Glutamatergic neuron (in vitro differentiated cells): ENCODE results near the gene PHLPP1. TPM values are rescaled to one million over a fixed set of nuclear protein-coding genes. Genes with fewer than 3 reads are reported as not detected.

ENCODE experiments used
- DNase-seq: peaks from one replicate; pipeline ENCODE4 v3.0.0; 2022
- H3K27ac Mint-ChIP-seq: one replicate; pipeline ENCODE4 v1.8.0; 2020; ENCODE audit warnings: mild to moderate bottlenecking, mixed read lengths, inconsistent platforms; ENCODE audit not compliant: unreplicated experiment
- H3K27me3 Mint-ChIP-seq: one replicate; pipeline ENCODE4 v1.8.0; 2020; ENCODE audit warnings: mild to moderate bottlenecking, moderate library complexity, mixed read lengths, inconsistent platforms; ENCODE audit not compliant: unreplicated experiment
- H3K36me3 Mint-ChIP-seq: one replicate; pipeline ENCODE4 v1.8.0; 2020; ENCODE audit warnings: mild to moderate bottlenecking, mixed read lengths, inconsistent platforms; ENCODE audit not compliant: unreplicated experiment
- H3K4me1 Mint-ChIP-seq: one replicate; pipeline ENCODE4 v1.8.0; 2020; ENCODE audit warnings: mild to moderate bottlenecking, low read depth, mixed read lengths, inconsistent platforms; ENCODE audit not compliant: unreplicated experiment
- H3K4me3 Mint-ChIP-seq: one replicate; pipeline ENCODE4 v1.8.0; 2020; ENCODE audit warnings: mild to moderate bottlenecking, mixed read lengths, inconsistent platforms; ENCODE audit not compliant: unreplicated experiment
- H3K9me3 Mint-ChIP-seq: one replicate; pipeline ENCODE4 v1.8.0; 2020; ENCODE audit warnings: mild to moderate bottlenecking, moderate library complexity, mixed read lengths, inconsistent platforms; ENCODE audit not compliant: unreplicated experiment
- CTCF ChIP-seq: fragments of 200-600 bp; sonication (generic); IDR thresholded peaks from one replicate; pipeline ENCODE4 v1.5.0; 2021; ENCODE audit not compliant: partially characterized antibody, unreplicated experiment
- total RNA-seq: library from RNA; stranded (reverse); fragmentation: NEBNext Ultra II Directional; extraction: Animal tissue kit (Norgen Biotek cat#: 25700); gene quantifications from one replicate; pipeline ENCODE4 v1.2.1, GENCODE V29; 2021; ENCODE audit not compliant: unreplicated experiment

Gene PHLPP1
- total RNA-seq, 1 donor from 2014 or later: 14.0 TPM

- Mint-ChIP-seq H3K9me3 (no peaks in the 10 kb centered on the region), H3K4me3 (no peak overlapping the region), H3K36me3 (no peaks in the 10 kb centered on the region), H3K27me3 (no peaks in the 10 kb centered on the region), H3K27ac (no peak overlapping the region), H3K4me1 (peaks cover 16% of the 10 kb centered on the region)
- no peak for DNase-seq
- no peak for TF ChIP-seq CTCF
Measured at GRCh38 chr18:62784966-62785413, 69.6 kb downstream of the PHLPP1 start.

GRCh38 chr18:62786689-62787088, 71.3 kb downstream of the PHLPP1 start:
- TF ChIP-seq CTCF: no peak
- no peak for DNase-seq
- no peak overlapping the region for H3K4me3 Mint-ChIP-seq
- H3K27me3 Mint-ChIP-seq: no peaks in the 10 kb centered on the region
- peaks cover 20% of the 10 kb centered on the region for H3K4me1 Mint-ChIP-seq
- H3K9me3 Mint-ChIP-seq: no peaks in the 10 kb centered on the region
- H3K36me3 Mint-ChIP-seq: no peaks in the 10 kb centered on the region
- no peak overlapping the region for H3K27ac Mint-ChIP-seq

- DNase-seq: no peak
- H3K36me3 Mint-ChIP-seq: no peaks in the 10 kb centered on the region
- H3K4me1 Mint-ChIP-seq: peaks cover 20% of the 10 kb centered on the region
- H3K27me3 Mint-ChIP-seq: no peaks in the 10 kb centered on the region
- H3K9me3 Mint-ChIP-seq: no peaks in the 10 kb centered on the region
- TF ChIP-seq CTCF: no peak
- H3K27ac Mint-ChIP-seq: no peak overlapping the region
- no peak overlapping the region for H3K4me3 Mint-ChIP-seq
Measured at GRCh38 chr18:62788111-62788510, 72.8 kb downstream of the PHLPP1 start.

GRCh38 chr18:62788876-62789275, 73.5 kb downstream of the PHLPP1 start:
- H3K27me3 Mint-ChIP-seq: no peaks in the 10 kb centered on the region
- peaks cover 20% of the 10 kb centered on the region for H3K4me1 Mint-ChIP-seq
- DNase-seq: no peak
- no peaks in the 10 kb centered on the region for H3K9me3 Mint-ChIP-seq
- H3K27ac Mint-ChIP-seq: no peak overlapping the region
- no peak overlapping the region for H3K4me3 Mint-ChIP-seq
- no peaks in the 10 kb centered on the region for H3K36me3 Mint-ChIP-seq
- TF ChIP-seq CTCF: no peak

GRCh38 chr18:62790871-62791772, 75.8 kb downstream of the PHLPP1 start:
- Mint-ChIP-seq H3K27ac (no peak overlapping the region), H3K4me1 (peaks cover 16% of the 10 kb centered on the region), H3K4me3 (no peak overlapping the region), H3K9me3 (no peaks in the 10 kb centered on the region), H3K27me3 (no peaks in the 10 kb centered on the region), H3K36me3 (no peaks in the 10 kb centered on the region)
- no peak for DNase-seq
- TF ChIP-seq CTCF: no peak
